GM19193 (cell line): Measurements from ENCODE around the gene WBP1.

Experiments
- POLR2A ChIP-seq: IDR thresholded peaks from 4 replicates; pipeline ENCODE4 v1.6.1; 2011; ENCODE audit not compliant: insufficient read depth, insufficient read length; ENCODE audit errors: extremely low read depth

Gene WBP1

DNA sequence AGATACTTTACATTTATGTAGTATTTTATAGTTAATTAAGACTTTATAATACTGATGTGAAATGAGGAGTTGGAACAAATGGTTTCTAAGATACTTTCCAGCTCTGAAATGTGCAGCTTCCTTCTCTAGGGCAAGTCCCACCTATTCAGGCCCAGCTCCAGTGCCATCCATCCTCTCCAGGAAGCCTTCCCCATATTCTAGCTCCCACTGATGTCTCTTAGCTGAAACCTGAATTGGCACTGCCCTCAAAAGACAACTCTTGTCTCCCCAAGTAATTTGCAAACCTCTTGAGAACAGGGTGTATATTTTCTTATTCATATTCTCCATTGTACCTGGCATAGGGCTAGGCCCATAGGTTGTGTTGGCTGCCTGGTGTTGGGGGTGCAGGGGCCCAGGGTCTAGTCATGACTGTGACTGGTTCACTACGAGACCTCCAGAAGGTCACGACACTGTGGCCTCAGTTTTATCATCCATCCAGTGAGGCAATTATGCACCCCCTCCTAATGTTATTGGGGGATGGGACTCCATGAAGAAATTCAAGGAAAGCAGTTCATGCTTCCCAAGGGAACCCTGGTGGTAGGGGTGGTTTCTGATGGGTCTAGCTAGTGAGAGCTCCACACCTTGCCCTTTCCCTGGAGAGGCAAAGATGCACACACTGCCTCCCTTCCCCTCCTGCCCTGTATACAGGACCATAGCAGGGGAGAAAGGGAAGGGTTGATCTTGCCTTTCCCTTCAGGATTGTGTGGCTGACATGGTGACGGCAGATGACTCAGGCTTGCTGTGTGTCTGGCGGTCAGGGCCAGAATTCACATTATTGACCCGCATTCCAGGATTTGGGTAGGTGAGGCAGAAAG, 33.9 kb upstream of the WBP1 start:
- TF ChIP-seq POLR2A = no peak

DNA sequence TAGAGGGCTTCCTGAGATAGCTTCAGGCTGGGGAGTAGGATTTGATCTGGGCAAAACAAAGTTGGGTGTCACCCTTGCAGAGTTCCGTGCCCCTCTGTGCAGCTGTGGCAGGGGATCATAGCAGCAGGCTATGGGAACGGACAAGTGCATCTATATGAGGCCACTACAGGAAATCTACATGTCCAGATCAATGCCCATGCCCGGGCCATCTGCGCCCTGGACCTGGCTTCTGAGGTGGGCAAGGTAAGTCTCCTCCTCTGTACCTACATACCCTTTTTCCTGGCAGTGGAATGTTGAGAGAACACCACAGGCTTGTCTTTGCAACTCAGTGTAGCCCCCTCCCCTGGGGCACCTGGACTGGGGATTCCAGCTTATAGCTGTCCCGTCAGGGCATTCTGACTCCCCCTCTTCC, 33.2 kb upstream of the WBP1 start:
- no peak for TF ChIP-seq POLR2A

DNA sequence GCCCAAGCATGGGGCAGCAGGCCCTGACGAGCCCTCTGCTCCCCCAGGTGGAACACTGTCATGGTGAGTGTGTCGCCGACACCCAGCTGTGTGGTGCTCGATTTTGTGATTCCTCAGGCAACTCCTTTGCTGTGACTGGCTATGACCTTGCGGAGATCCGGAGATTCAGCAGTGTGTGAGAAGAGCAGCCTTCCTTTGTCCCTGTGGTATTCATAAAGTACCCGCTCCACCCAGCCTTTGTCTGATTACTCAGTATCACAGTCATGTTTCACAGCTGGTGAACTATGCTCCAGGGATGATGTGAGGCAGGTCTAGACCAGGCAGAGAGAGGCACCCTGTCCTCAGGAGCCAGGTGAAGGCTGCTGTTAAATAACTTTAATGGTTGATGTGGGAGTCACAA, 32.7 kb upstream of the WBP1 start:
- TF ChIP-seq POLR2A = no peak

GRCh38 chr2:74426181-74426758, 32.0 kb upstream of the WBP1 start:
- no peak for TF ChIP-seq POLR2A

- no peak for TF ChIP-seq POLR2A
These were observed 30.7 kb upstream of the WBP1 start for GRCh38 chr2:74427551-74427950.

GRCh38 chr2:74428675-74429074, 29.6 kb upstream of the WBP1 start:
- no peak for TF ChIP-seq POLR2A

DNA sequence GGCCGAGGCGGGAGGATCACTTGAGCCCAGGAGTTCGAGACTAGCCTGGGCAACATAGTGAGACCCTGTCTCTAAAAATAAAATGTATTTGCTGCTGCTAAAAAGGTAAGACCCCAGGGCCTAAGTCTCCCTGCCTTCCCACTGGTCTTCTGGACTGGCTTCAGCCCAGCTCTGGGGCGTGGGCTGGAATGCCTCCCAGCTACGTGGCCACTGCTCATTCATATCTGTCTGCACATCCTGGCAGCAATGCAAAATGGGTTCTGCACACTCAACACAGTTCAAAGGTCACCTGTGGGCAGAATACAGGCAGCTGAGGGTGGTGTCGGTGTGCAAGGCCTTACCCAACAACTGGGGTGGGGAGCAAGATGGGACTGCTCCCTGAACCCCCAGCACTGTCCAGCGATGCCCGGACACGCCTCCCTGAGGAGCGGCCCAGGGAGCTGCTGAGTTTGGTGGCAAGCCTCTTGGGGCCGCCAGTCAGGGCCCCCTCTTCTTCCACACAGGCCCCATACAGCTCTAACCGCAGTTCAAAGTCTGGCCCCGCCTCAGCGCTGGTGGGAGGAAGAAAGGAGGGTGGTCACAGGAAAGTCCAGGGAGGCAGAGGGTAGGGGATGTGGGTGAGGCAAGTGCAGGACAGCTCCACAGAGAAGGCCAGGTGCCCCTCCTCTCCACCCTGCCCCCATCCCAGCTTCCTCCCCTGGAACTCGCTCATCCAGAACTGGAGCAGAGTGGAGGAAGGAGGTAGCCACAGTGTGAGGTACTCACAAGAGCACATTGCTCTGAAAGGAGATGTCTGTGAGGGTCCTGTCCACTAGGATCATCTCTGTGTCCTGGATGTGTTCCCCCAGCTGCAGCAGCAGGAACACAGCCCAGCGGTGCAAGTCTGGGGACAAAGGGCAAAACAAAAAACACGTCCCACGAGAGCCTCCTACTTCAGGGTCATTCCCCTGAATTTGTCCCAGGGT, 28.5 kb upstream of the WBP1 start:
- no peak for TF ChIP-seq POLR2A

DNA sequence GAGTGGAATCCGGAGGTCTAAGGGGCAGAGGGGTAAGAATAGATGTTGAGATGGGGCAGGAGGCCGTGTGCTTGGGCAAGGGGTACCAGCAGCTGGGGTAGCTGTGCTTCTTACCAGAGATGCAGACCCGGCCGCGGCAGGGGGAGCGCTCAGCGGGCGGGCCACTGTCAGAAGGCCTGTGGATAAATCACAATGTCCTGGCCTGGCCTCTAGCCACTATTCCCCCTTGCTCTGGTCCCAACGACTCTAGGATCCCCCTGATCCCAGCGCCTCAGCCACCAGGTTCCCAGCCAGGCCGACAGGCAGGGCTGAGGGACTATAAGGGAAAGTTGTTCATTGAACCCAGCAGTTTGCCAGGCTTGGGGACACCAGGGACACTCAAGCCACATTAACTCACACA, 27.7 kb upstream of the WBP1 start:
- TF ChIP-seq POLR2A = no peak

- no peak for TF ChIP-seq POLR2A
These were observed 22.0 kb upstream of the WBP1 start for GRCh38 chr2:74436111-74436805.

GRCh38 chr2:74436848-74437695, 21.2 kb upstream of the WBP1 start:
- TF ChIP-seq POLR2A = no peak

DNA sequence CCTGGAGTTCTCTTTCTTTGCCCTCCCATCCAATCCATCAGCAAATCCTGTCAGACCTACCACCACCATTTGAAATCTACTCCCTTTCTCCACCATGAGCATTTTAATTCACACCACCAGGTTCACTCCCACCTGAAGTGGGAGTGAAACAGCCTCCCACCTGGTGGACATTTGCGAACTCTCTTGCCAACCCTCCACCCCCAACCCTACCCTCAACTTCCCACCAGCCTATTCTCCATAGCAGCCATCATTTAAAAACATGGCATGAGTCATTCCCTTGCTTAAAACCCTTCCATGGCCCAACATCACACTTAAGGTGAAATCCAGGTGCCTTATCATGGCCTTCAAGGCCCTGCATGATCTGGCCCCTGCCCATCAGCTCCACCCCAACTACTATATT, 20.0 kb upstream of the WBP1 start:
- no peak for TF ChIP-seq POLR2A

DNA sequence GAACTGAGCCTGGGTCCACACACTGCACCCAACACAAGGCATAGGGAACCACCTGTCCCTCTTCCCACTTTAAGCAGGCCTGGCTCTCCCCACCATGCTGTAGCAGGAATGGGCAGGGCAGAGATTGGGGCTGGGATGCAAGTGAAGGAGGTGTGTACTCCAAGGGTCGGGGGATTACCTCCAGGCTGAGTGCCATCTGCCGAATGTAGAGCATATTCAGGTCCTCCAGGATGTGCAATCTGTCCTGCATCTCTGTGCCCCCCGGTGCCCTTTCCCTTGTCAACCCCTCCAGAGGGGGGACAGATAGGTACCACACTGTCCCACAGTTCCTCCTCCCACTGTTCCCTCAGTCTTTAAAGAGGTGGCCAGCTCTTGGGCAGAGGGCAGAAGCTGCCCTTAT, 18.9 kb upstream of the WBP1 start:
- TF ChIP-seq POLR2A = no peak

GRCh38 chr2:74439803-74440377, 18.3 kb upstream of the WBP1 start:
- TF ChIP-seq POLR2A = no peak
